ENCODE measurements around the gene HEYL. TPM values are rescaled to one million over a fixed set of nuclear protein-coding genes. Genes with fewer than 3 reads are reported as not detected.

Gene HEYL
- not detected in 2 replicates for total RNA-seq

DNA sequence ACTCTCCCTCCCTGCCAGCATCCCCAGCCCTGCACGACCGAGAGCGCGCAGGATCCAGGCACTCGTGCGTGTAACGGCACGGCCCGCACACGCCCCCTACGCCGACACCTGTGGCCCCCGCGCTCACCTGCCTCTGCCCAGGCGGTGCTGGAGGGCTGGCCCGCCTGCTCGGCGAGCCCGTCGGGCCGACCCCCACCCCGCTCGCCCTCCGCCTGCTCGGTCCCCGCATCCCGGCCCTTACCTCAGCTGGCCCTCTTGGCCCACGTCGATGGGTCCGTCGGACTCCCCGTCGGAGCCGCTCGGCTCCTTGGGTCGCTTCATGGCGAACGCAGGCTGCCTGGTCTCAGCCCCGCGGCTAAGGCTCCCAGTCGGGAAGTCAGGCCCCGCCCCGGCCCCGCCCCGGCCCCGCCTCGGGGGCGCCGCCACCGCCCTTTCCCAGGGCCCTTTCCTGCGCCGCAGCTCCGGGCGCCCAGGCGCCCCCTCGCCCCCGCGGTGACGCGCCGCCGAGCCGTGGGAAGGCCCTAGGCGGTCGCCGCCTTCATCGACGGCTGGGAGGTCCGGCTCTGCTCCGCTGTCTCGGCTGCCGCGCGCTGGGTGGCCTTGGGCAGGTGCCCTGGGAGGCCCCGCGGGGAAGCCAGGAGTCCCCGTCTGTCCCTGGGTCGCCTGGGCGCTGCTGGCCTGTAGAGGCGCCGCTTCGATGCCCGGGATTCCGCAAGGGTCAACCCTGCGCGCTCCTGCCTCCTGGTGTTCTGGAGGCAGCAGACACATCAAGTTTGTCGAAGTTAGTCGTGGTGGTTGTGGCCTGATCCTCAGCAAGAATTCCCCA is at the start of gene HEYL:
TSS of gene HEYL (minus strand) at position 339 of the 826 bp plus-strand sequence. CDS start at position 321, 18 bp downstream.
- DNase-seq (ENCODE audit: low read depth, low spot score) = no peak

DNA sequence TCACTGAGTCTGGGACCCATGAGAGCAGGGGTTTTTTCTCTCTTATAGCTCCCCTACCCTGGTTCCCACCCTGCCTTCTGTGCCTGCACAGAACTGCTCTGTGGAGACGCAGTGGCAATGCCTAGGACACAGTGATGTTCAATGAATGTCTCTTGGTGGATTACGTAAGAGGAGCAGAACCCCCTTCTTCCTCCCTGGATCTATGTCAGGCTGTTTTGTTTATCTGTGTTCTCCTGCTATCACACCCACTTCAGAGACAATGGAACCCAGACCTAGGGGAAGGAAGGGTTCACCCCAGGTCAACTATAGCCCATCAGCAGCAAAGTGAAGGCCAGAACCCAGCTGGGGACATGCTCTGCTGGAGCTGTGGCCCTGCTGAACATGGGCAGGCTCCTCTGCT is 49.8 kb upstream of the HEYL start:
- DNase-seq (ENCODE audit: low read depth, low spot score) = no peak

DNA sequence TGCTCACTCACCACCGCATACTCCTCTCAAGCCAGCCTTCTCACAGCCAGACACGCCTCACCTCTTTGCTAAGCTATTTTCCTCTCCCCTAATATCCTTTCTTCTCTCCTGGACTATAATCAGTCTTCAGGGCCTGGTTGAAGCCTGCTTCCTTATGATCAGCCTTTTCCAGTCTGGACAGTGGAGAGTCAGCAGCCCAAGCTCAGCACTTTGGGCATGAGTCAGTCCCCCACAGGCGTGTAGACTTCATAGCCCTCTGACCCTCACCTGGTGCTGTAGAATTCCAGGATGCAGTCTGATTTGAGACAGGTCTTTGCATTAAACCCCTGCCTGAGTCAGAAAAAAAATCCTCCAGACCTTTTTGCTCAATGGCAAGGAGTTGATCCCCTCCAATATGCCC is 49.3 kb upstream of the HEYL start:
- DNase-seq (ENCODE audit: low read depth, low spot score) = no peak

DNA sequence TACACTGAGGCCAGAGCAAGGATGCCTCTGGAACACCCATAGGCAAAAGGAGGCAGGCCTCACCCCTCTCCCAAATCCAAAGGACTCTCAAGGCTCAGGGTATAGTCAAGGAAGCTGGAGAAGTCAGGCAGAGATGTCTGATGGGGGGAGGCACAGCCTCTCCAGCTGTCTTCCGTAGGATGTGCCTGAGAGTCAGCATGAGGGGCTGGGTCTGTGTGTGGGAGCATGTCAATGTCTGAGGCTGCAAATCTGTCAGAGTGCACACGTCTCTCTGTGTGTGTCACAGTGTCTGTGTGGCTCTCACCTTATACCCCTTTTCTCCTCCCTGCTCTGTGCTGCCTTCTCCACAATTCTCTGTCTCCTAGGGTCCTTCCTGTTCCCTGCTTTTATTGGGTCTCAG is 47.8 kb upstream of the HEYL start:
- no peak for DNase-seq (ENCODE audit: low read depth, low spot score)

DNA sequence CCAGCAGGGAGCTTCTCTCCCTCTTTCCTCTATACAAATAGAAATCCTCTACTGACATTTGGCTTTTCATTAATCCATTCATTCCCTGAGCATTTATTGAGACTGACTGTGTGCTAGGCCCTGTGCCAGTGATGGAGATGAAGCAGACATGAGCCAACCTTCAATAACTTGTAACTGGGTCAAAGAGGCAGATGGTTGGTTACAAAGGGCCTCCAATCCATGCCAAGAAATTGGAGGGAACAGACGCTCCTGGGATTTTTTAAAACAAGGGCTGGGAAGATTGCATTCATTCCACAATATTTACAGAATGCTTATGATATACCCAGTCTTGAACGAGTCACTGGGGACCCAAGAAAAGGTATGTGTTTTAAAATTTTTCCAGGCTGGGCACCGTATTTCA is 45.6 kb upstream of the HEYL start:
- no peak for DNase-seq (ENCODE audit: low read depth, low spot score)

DNA sequence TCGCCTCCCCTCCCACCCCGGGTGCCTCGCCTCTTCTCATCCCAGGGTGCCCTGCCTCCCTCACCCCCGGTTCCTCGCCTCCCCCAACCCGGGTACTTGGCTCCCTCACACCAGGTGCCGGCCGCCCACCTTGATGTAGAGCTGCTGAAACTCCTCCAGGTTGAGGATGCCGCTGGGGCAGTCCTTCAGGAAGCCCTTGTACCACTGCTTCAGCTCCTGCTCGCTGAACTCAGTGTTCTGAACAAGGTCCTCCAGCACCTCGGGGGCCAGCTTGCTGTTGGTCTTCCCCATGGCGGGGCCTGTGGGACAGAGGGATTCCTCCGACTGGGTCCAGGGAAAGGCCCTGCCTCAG is 44.8 kb upstream of the HEYL start:
- no peak for DNase-seq (ENCODE audit: low read depth, low spot score)

DNA sequence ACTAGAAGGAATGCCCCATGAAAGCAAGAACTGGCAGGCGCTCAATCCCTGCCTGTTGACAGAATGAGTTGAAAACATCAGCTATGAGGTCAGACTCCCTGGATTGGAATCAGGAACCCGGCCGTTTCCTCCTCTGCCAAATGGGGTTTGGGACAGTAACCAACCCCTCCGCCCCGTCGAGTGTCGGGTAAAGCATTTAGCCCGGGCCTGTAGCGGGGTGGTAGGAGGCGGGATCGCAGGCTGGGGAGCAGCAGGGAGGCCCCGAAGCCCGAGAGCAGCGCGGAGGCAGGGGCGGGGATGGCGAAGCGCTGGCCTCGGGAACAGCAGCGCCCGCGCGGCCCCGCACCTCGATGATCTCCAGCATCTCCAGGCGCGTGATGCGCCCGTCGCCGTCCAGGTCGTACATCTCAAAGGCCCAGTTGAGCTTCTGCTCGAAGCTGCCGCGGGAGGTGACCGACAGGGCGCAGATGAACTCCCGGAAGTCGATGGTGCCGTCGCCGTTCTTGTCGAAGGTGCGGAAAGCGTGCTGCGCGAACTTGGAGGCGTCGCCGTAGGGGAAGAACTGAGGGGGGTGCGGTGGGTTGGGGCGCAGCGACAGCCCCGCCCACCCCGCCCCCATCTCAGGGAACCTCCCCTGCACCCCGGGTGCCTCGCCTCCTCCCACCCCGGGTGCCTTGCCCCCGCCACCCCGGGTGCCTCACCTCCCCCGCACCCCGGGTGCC is 44.3 kb upstream of the HEYL start:
- DNase-seq (ENCODE audit: low read depth, low spot score) = no peak

DNA sequence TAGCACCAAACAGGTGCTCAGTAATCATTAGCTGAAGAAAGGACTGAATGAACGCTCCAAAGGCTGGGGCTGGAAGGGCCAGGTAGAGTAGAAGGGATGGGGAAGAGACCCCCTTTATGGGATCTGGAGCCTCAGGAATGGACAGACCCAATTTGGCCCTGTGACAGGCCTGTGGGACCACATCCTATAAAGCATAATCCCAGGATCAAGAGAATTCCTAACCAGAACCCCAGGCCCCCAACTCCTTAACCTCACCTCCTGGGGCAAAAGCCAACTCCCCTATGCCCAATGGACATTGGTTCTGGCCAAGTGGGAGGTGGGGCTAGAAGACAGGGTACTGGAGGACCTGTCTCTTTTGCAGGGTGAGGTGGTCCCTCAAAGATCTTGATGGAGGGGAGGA is 42.6 kb upstream of the HEYL start:
- no peak for DNase-seq (ENCODE audit: low read depth, low spot score)

DNA sequence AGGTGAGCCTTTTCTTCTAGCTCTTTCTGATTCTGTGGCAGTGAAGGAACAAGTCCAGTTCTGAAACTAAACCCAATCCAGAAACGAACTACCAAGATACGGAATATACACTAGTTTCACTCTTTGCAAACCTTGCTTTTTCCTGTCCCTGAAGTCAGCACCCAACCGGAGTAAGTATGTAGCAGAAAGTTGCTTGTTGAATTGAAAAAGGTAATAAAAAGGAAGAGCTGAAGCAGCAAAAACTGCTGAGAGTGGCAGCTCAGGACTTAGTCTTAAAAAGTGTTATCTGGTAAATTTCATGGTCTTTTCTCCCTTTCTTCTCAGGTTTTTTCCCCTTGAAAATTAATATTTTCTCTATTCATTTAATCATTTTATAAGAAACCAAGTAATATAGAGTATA is 41.9 kb upstream of the HEYL start:
- DNase-seq (ENCODE audit: low read depth, low spot score) = no peak

DNA sequence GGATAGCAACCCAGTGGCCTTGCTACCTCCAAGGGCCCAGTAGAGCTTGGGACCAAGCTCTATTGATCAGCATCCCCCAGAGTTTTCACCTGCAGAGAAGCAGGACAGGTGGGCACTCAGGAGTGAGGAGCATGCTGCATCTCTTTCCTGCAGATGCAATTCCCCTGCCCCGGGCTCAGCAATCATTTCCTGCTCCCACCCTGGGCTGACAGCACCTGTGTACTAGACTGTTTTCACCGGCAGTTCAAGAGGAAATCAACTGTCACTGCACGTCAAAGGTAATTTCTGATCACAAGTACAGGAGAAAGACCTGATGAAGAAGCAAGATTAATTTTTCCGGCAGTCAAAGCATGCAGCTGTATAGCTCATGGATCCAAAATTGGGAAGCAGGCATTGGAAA is 41.3 kb upstream of the HEYL start:
- no peak for DNase-seq (ENCODE audit: low read depth, low spot score)

DNA sequence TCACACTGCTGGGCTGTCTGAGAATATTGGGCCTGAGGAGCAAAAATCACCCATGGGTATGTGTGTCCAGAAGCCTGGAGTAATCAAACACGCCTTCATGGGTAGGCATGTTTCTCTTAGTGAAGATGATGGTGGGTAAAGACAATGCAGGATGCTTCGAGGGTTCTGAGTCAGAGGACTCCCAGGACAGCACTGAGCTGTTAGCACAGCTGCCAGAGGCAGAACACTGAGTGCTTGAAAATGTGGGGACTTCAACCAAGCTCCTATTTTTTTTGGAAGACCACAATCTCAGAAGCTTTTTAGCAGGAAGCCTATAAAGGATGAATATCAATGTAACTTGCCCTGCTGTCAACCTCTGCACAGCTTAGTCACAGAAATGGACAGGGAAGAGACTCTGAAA is 40.4 kb upstream of the HEYL start:
- DNase-seq (ENCODE audit: low read depth, low spot score) = no peak

DNA sequence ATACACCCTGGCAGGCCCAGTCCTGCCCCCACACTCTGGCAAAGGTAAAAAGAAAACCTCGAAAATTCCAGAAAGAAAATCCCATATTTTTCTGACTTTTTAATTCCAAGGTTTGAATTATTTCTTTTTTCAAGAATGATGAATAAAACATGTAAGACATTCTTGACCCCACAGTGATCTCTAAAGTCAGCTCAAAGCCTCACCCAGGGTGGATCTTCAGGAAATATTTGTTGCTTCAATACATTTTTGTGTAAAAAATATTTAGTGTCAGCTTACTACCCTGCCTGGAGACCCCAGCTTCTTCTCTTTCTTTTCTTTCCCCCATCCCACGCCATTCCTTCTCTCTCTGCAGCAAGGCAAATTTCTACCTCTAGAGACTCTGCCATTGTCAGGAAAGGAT is 39.4 kb upstream of the HEYL start:
- no peak for DNase-seq (ENCODE audit: low read depth, low spot score)

DNA sequence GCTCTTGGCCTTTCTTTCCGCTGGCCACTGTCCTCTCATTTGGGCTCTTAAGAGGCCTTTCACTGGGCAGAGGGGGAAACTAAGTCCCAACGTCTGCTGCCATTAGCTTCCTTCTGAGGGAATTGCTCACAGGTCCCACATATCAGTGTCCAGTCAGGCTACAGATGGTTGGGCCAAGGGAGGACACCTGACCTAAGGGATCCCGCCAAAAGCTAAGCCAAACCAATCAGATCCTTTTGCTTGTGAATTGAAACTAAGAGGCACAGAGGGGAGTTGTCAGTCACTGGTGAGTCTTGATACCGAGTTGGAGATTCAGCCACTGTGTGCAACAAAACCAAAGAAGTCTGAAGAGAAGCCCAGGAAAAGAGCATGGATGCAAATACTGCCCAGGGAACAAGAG is 38.2 kb upstream of the HEYL start:
- DNase-seq (ENCODE audit: low read depth, low spot score) = no peak

DNA sequence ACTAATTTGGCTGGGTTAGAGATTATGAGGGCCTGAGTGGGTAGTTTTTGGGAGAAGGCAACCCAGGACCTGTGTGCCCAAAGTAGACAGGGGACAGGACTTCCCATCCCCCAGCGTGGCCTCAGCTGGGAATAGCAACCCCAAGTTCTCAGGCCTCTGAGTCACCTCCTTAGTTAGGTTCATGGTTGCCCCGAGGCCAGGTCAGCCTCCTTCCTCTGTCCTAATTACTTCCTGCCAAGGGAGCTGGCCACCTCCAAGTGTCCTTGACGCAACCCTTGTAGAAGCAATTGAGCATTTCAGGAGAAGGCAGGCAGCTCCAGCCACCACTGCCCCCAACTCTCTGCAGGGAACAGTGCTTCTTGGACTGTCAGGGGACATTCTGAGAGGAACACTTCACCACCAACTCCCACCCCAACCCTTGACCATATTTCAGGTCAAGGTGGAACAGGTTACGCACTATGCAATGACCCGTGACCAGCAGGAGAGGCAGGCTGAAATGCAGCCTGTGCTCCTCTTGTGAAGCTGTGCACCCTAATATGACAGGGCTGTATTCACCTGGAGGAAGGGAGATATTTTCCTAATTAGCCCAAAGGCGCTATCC is 37.6 kb upstream of the HEYL start:
- DNase-seq (ENCODE audit: low read depth, low spot score) = no peak

DNA sequence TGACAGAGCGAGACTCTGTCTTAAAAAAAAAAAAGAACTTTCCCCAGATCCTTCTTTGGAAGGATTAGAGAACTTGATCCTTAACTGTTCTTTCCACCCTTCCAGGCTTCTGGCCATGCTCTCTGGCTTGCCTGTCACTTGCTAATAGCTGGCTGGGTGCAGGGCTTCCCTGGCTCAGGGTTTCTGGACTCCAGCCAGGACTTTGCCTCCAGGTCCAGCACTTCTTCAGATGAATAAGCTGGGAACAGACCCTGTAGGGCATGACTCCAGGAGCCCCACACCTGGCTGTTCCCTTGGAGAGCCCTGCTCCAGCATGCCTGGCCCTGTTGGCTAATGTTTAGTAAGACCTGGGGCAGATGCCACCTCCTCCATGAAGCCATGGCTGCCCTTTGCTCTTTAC is 35.8 kb upstream of the HEYL start:
- no peak for DNase-seq (ENCODE audit: low read depth, low spot score)

DNA sequence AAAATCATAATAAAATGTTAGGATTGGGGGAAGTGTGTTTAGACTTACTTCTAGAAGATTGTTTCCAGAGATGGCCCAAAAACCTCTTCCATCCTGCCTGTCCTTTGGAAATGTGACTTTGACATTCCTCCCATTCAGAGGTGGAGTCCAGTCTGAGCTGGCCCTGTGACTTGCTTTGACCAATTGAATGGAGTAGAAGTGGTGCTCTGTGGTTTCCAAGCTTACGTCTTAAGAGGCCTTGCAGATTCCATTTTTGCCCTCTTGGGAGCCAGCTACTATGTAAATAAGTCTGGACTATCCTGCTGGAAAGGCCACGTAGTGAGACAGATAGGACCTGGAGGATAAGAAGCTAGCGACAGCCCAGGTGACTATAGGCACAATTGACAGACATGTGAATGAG is 33.8 kb upstream of the HEYL start:
- no peak for DNase-seq (ENCODE audit: low read depth, low spot score)

DNA sequence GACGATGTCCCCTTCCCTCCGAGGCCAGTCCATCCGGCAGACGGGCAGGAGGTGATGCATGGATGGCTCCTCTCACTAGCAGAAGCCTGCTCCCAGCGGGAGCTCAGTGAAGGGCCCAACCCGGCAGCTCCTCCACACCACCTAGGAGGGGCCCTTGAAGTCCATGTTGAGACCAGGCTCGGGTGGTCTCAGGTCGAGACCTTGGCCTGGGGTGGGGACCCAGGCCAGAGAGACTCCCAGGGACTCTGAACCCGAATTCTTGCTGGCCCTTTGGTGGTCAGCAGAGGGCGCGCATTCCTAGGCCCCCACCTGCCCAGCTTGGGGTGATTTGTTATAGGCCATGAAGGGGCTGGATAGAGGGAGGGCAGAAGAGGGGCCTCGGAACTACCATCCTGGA is 33.1 kb upstream of the HEYL start:
- no peak for DNase-seq (ENCODE audit: low read depth, low spot score)

DNA sequence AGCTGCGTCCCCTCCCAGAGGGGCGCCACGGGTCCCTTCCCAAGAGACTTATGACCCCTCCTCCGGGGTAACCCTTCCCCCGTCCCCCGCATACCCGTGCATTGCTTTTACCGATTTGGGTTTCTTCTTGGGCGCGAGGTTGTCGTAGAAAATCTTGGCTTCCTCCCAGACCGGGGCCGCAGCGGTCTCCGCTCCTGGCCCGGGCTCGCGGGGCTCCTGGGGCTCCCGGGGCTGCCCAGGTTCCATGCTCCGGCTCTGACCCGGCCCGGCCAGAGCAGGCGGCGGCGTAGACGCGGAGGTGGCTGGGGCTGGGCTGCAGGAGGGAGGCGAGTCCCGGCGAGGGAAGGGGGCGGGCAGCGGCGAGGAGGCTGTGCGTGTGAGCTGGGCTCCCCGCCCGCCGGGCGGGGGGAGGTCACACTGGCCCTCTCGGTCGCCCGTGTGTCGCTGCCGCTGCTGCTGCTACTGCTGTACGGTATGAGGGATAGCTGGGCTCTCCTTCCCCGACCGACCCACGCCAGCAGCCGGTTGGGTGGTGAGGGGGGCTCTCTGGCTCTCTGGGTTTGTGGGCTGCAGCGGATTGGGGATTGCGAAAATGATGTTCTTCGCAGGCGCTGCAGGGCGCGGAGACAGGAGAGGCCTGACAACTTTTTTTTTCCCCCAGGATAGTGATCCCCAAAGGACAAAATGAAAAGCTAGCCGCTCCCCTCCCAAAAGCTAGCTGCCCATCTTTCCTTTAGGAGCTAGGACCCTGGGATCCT is 32.5 kb upstream of the HEYL start, which contains the start of gene NT5C1A:
TSS of gene NT5C1A (minus strand) at position 315 of the 758 bp plus-strand sequence. CDS start at position 246, 69 bp downstream.
- DNase-seq (ENCODE audit: low read depth, low spot score) = no peak

DNA sequence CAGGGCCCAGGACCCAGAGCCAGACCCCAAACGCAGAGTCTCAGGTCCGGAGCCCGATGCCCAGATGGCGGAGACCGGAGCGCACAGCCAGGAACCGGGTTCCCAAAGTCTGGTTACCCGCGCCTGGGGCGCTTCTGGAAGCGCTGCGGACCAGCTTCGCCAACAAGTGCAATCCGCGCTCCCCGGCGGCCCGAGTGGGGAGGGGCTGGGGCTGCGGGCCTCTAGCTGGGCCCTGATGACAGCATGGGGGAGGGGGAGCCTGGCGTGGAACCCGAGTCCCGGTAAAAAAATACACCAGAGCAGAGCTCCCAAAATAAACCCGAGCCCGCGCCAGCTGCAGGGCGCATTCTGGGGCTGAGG is 32.0 kb upstream of the HEYL start:
- DNase-seq (ENCODE audit: low read depth, low spot score) = no peak

DNA sequence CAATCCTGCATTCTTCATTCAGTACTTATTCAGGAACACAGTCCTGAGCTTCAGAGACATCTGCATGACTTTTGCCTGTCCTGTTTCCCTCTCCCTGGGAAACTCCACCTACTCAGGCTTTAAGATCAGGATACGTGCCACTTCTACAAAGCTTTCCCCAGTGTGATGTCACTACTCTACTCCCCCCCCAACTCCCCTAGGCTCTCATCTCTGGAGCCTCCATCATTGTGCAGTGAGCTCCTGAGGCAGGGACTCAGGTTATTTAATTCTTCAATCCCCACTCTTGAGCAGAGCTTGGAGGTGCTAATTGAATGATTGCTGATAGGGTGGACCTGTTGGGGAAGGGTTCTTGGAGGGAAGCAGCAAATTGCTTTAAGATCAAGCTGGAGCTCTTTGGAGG is 31.2 kb upstream of the HEYL start:
- no peak for DNase-seq (ENCODE audit: low read depth, low spot score)

DNA sequence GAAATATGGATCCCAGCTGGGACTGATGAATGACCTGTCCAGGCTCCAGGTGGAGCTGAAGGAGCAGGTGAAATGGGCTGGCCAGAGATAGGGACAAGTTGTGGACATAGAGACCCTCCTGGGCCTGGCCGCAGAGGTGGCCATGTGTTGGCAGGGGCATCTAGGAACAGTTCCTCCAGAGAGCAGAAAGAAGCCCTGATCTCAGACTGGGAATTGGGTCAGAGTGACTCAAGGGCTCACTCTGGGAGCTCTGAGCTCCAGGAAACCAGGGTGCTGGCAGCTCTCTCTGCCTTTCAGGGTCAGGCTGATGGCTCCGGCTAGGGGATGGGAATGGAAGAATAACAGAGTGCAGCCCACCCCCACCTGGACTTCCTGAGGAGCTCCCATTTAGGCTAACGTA is 29.5 kb upstream of the HEYL start:
- no peak for DNase-seq (ENCODE audit: low read depth, low spot score)

DNA sequence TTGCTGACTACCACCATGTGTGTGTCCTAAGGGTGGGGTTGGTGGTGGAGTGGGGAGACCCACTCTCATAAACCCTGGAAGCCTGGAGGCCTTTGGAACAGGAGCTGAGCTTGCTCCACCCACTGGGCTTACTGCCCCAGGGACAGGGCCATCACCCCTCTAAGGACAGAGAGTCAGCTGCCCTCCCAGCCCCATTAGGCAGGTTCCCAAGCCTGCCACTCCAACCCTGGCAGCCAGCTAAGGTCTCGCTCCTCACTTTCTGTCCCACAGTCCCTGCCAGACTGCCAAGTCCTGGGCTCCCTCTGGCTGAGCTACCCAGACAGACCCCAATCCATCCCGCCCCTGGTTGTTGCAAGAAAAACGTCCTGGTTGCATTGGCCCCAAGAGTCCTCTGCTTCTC is 28.7 kb upstream of the HEYL start:
- no peak for DNase-seq (ENCODE audit: low read depth, low spot score)

Measured in pulmonary artery endothelial cell (primary cell).